Gastrocnemius medialis (tissue), 4 donors: ENCODE data around the gene RNF220.

Experiments
- CTCF ChIP-seq, 5 experiments: fragments of 450-650 bp in 3 of 5; fragments of 200-600 bp in 2 of 5; sonication (generic) in 2 of 5; IDR thresholded peaks in 4 of 5; conservative IDR thresholded peaks in 1 of 5; 1 replicate in 4 of 5; 2 replicates in 1 of 5; pipeline ENCODE4 v1.5.1; 2016 to 2019; ENCODE audit warnings: antibody characterized with exemption in 5 of 5, mild to moderate bottlenecking in 3 of 5, moderate library complexity in 3 of 5
- POLR2A ChIP-seq, 2 donors: fragments of 450-650 bp; IDR thresholded peaks; one replicate each; pipeline ENCODE4 v1.6.1; 2017; ENCODE audit warnings: antibody characterized with exemption in 2 of 2, mild to moderate bottlenecking in 2 of 2, moderate library complexity in 2 of 2

GRCh38 chr1:44606701-44607281 lies 201.7 kb downstream of the RNF220 start:
- TF ChIP-seq CTCF (IDR thresholded peaks at IDR 0.05 in 4 of 5, conservative IDR thresholded peaks at IDR 0.05 in 1 of 5) (no peak), POLR2A (IDR thresholded peaks at IDR 0.05) (no peak)
